GM12891 (cell line): ENCODE results near the gene WNT2B.

ENCODE experiments used
- DNase-seq: peaks from one replicate; pipeline ENCODE4 v3.0.0; 2011; ENCODE audit warnings: low spot score; ENCODE audit not compliant: insufficient read length
- FAIRE-seq: peaks from 2 replicates; lab custom pipeline; 2011; peaks lifted over from hg19 to GRCh38; lab: Jason Lieb, UNC
- PAX5 ChIP-seq: IDR thresholded peaks from 2 replicates; pipeline ENCODE4 v1.6.1; 2011; ENCODE audit warnings: low read length, moderate library complexity, mild to moderate bottlenecking; ENCODE audit not compliant: insufficient read depth, severe bottlenecking
- POLR2A ChIP-seq: IDR thresholded peaks from 2 replicates; pipeline ENCODE4 v1.6.1; 2011; ENCODE audit warnings: low read depth, low read length, control low read depth
- POLR2AphosphoS5 ChIP-seq: IDR thresholded peaks from 2 replicates; pipeline ENCODE4 v1.6.1; 2011; ENCODE audit warnings: low read depth, low read length, control low read depth
- POU2F2 ChIP-seq: IDR thresholded peaks from 2 replicates; pipeline ENCODE4 v1.6.1; 2011; ENCODE audit warnings: low read depth, mild to moderate bottlenecking, control low read depth, low read length, moderate library complexity
- SPI1 ChIP-seq: IDR thresholded peaks from 2 replicates; pipeline ENCODE4 v1.6.1; 2011; ENCODE audit warnings: low read depth, low read length, control low read depth
- TAF1 ChIP-seq: IDR thresholded peaks from 2 replicates; pipeline ENCODE4 v1.6.1; 2011; ENCODE audit warnings: low read depth, low read length, control low read depth

The WNT2B gene

GRCh38 chr1:112509660-112510178 lies 954 bp downstream of the WNT2B start:
- no peak for TF ChIP-seq POLR2A
- TF ChIP-seq TAF1 = no peak
- no peak for TF ChIP-seq PAX5
- TF ChIP-seq SPI1 = no peak
- no peak for TF ChIP-seq POLR2AphosphoS5
- no peak for TF ChIP-seq POU2F2
- no peak for FAIRE-seq
- no peak for DNase-seq

- TF ChIP-seq PAX5 (no peak), SPI1 (no peak), POLR2A (no peak), TAF1 (no peak), POU2F2 (no peak), POLR2AphosphoS5 (no peak)
- DNase-seq = no peak
- FAIRE-seq = no peak
Observed at GRCh38 chr1:112510340-112510739, 1.6 kb downstream of the WNT2B start.

- FAIRE-seq (no peak), DNase-seq (no peak)
- TF ChIP-seq PAX5 (no peak), SPI1 (no peak), POU2F2 (no peak), TAF1 (no peak), POLR2A (no peak), POLR2AphosphoS5 (no peak)
Observed at GRCh38 chr1:112511897-112512296, 3.1 kb downstream of the WNT2B start.

GRCh38 chr1:112513112-112513870 lies 4.5 kb downstream of the WNT2B start:
- no peak for FAIRE-seq
- TF ChIP-seq POU2F2 = no peak
- DNase-seq = no peak

DNA sequence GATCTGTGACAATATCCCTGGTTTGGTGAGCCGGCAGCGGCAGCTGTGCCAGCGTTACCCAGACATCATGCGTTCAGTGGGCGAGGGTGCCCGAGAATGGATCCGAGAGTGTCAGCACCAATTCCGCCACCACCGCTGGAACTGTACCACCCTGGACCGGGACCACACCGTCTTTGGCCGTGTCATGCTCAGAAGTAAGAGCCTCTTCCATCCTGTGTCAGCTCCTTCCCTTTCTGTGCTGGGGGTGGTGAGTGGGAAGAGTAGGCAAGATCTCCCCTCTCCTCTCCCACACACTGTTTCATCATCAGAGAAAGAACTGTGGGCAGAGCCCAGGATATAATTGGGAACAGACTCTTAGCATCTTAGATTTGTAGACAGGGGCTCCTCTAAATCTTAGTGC lies 6.1 kb downstream of the WNT2B start:
- FAIRE-seq (no peak), DNase-seq (no peak)
- no peak for TF ChIP-seq PAX5
- no peak for TF ChIP-seq POLR2AphosphoS5
- TF ChIP-seq TAF1 = no peak
- TF ChIP-seq SPI1 = no peak
- no peak for TF ChIP-seq POU2F2
- TF ChIP-seq POLR2A = no peak

- TF ChIP-seq POU2F2 (no peak), POLR2AphosphoS5 (no peak), POLR2A (no peak), PAX5 (no peak), SPI1 (no peak), TAF1 (no peak)
- FAIRE-seq = no peak
- DNase-seq = no peak
Observed at GRCh38 chr1:112515311-112516009, 6.7 kb downstream of the WNT2B start.

- DNase-seq (no peak), FAIRE-seq (no peak)
- TF ChIP-seq SPI1 (no peak), POLR2A (no peak), PAX5 (no peak), TAF1 (no peak), POU2F2 (no peak), POLR2AphosphoS5 (no peak)
Observed at GRCh38 chr1:112516141-112516540, 7.4 kb downstream of the WNT2B start.

GRCh38 chr1:112517231-112517630 lies 8.5 kb downstream of the WNT2B start:
- FAIRE-seq (no peak), DNase-seq (no peak)
- TF ChIP-seq TAF1 (no peak), SPI1 (no peak), PAX5 (no peak), POLR2A (no peak), POLR2AphosphoS5 (no peak), POU2F2 (no peak)

DNA sequence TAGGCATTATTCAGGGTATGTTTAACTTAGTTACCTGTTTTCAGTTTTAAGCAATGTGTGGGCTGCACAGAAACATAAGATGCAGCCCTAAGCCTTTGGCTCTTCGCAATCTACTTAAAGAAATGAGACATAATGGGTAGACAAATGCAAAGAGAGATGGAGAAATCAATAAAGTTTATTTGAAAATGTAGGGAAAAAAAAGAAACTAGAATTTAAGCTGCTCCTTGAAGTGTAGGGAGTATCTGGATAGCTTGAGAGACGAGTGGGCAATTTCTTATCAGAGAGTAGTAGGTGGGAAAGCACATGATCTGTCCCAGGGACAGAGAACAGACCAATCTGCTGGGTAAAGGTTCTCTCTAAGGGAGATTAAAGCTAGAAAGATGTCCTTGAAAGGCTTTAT lies 8.9 kb downstream of the WNT2B start:
- no peak for TF ChIP-seq PAX5
- no peak for FAIRE-seq

DNA sequence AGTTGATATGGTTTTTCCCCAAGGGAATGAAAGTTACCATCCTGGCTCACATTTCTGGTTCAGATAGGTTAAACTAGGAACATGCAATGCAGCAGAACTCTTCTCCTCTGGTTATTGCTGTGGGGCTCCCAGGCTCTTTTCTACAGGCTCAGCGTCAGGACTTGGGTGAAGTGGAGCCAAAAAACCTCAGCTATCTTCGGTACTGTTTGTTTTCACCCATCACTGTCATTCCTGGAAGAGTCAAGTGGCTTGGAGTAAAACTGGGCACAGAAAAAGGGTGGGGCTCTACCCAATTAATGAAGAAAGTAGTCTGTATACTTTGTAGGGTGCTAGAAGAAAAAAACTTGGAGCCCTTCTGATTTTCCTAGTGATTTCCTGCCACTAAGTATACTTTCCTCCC lies 9.4 kb downstream of the WNT2B start:
- TF ChIP-seq POLR2A (no peak), POU2F2 (no peak), TAF1 (no peak), SPI1 (no peak), PAX5 (no peak), POLR2AphosphoS5 (no peak)
- FAIRE-seq (no peak), DNase-seq (no peak)

More for the DNA sequence above, 8.9 kb downstream of the WNT2B start:
- no peak for DNase-seq
